Retinal pigment epithelial cell (primary cell): Measurements from ENCODE around the gene RHBDL2.

Experiments used
- DNase-seq: peaks from one replicate; pipeline ENCODE4 v3.0.0-alpha.2; 2010; ENCODE audit warnings: low read depth
- H3K4me3 ChIP-seq: 2 replicates; pipeline ENCODE4 v1.5.1; 2011; ENCODE audit warnings: mild to moderate bottlenecking, low read length, control low read depth, moderate library complexity
- CTCF ChIP-seq: conservative IDR thresholded peaks from 2 replicates; pipeline ENCODE4 v1.5.1; 2011; ENCODE audit warnings: low read depth, low read length, control low read depth, inconsistent platforms

RHBDL2 gene

GRCh38 chr1:38964140-38964548 lies 22.5 kb upstream of the RHBDL2 start:
- no peak overlapping the region for H3K4me3 ChIP-seq

GRCh38 chr1:38962560-38962959 lies 20.9 kb upstream of the RHBDL2 start:
- TF ChIP-seq CTCF, result no peak
- H3K4me3 ChIP-seq, result no peak overlapping the region
- DNase-seq, result no peak

More at GRCh38 chr1:38964140-38964548, 22.5 kb upstream of the RHBDL2 start:
- DNase-seq, result no peak
- TF ChIP-seq CTCF, result no peak

GRCh38 chr1:38962113-38962512 lies 20.5 kb upstream of the RHBDL2 start:
- no peak for TF ChIP-seq CTCF
- H3K4me3 ChIP-seq, result no peak overlapping the region
- DNase-seq, result no peak

- no peak for TF ChIP-seq CTCF
- peak; percentile 33 for DNase-seq
- no peak overlapping the region for H3K4me3 ChIP-seq
Observed at GRCh38 chr1:38958967-38959366, 17.3 kb upstream of the RHBDL2 start.

- DNase-seq, result no peak
- TF ChIP-seq CTCF, result no peak
- H3K4me3 ChIP-seq, result no peak overlapping the region
Observed at GRCh38 chr1:38953433-38953860, 11.8 kb upstream of the RHBDL2 start.

- TF ChIP-seq CTCF, result no peak
- DNase-seq, result no peak
- H3K4me3 ChIP-seq, result no peak overlapping the region
Observed at GRCh38 chr1:38950553-38950952, 8.9 kb upstream of the RHBDL2 start.

GRCh38 chr1:38944547-38944946 lies 2.9 kb upstream of the RHBDL2 start:
- no peak overlapping the region for H3K4me3 ChIP-seq
- no peak for DNase-seq
- TF ChIP-seq CTCF, result no peak
